Ascending aorta (tissue), 2 donors: Measurements from ENCODE around the gene ULK4. TPM values are rescaled to one million over a fixed set of nuclear protein-coding genes. Genes with fewer than 3 reads are reported as not detected.

Source experiments
- DNase-seq, 2 donors: peaks; one replicate each; pipeline ENCODE4 v3.0.0-alpha.2; 2019; ENCODE audit warnings: low spot score in 2 of 2
- H3K27ac ChIP-seq, 2 donors: fragments of 200-600 bp; sonication (generic); one replicate each; pipeline ENCODE4 v1.5.1; 2016 to 2017; ENCODE audit warnings: mild to moderate bottlenecking in 1 of 2
- H3K27me3 ChIP-seq: fragments of 200-600 bp; sonication (generic); one replicate; pipeline ENCODE4 v1.5.1; 2017
- H3K36me3 ChIP-seq, 2 donors: fragments of 200-600 bp; sonication (generic); one replicate each; pipeline ENCODE4 v1.5.1; 2016
- H3K4me1 ChIP-seq, 2 donors: fragments of 200-600 bp; sonication (generic); one replicate each; pipeline ENCODE4 v1.5.1; 2016 to 2017; ENCODE audit warnings: mild to moderate bottlenecking in 1 of 2
- H3K4me3 ChIP-seq, 2 donors: fragments of 200-600 bp; sonication (generic); one replicate each; pipeline ENCODE4 v1.5.1; 2016 to 2017; ENCODE audit warnings: mild to moderate bottlenecking in 1 of 2
- H3K9me3 ChIP-seq, 2 donors: fragments of 200-600 bp; sonication (generic); one replicate each; pipeline ENCODE4 v1.5.1; 2016
- intact Hi-C: fragments of 100-400 bp; cut with DNase I; formaldehyde crosslinking; loops from one replicate; pipeline ENCODE4 v1.15.1; 2023
- total RNA-seq: library from RNA; depleted of rRNA; stranded (reverse); fragments of >200 nt; gene quantifications from one replicate; pipeline ENCODE4 v1.1.0, GENCODE V29; 2016
- TF ChIP-seq, protein P1 (sequence below), 3 experiments: fragments of 200-600 bp in 2 of 3; fragments of 450-650 bp in 1 of 3; sonication (generic) in 2 of 3; IDR thresholded peaks; one replicate each; pipeline ENCODE4 v1.5.1; 2016 to 2019; ENCODE audit warnings: antibody characterized with exemption in 3 of 3, mild to moderate bottlenecking in 1 of 3, moderate library complexity in 1 of 3

The ULK4 gene
- total RNA-seq, 1 donor from 2014 or later: 4.2 TPM

DNA sequence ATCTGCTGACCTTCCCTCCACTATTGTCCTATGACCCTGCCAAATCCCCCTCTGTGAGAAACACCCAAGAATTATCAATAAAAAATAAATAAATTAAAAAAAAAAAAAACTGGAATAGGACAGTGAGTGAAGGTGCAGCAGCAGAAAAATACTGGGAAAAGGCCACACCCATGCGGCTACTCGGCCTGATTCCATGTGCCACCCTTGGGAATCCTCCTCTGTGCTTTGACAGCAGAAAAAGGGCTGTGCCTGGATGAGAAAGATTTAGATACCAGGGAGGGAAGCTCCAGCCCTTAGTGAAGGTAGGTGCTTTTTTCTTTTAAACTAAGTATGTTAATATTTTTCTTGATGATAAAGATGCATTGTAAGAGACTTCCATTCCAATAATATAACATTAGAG is 654.8 kb downstream of the ULK4 start:
- H3K4me1 ChIP-seq: no peaks in the 10 kb centered on the region
- intact Hi-C loops: no loop called here
- H3K27me3 ChIP-seq: no peaks in the 10 kb centered on the region
- no peak overlapping the region for H3K27ac ChIP-seq
- TF ChIP-seq, protein P1, sequence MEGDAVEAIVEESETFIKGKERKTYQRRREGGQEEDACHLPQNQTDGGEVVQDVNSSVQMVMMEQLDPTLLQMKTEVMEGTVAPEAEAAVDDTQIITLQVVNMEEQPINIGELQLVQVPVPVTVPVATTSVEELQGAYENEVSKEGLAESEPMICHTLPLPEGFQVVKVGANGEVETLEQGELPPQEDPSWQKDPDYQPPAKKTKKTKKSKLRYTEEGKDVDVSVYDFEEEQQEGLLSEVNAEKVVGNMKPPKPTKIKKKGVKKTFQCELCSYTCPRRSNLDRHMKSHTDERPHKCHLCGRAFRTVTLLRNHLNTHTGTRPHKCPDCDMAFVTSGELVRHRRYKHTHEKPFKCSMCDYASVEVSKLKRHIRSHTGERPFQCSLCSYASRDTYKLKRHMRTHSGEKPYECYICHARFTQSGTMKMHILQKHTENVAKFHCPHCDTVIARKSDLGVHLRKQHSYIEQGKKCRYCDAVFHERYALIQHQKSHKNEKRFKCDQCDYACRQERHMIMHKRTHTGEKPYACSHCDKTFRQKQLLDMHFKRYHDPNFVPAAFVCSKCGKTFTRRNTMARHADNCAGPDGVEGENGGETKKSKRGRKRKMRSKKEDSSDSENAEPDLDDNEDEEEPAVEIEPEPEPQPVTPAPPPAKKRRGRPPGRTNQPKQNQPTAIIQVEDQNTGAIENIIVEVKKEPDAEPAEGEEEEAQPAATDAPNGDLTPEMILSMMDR (IDR thresholded peaks at IDR 0.05): no peak
- H3K9me3 ChIP-seq: no peaks in the 10 kb centered on the region
- DNase-seq: no peak
- no peak overlapping the region for H3K4me3 ChIP-seq
- H3K36me3 ChIP-seq: no peaks in the 10 kb centered on the region

DNA sequence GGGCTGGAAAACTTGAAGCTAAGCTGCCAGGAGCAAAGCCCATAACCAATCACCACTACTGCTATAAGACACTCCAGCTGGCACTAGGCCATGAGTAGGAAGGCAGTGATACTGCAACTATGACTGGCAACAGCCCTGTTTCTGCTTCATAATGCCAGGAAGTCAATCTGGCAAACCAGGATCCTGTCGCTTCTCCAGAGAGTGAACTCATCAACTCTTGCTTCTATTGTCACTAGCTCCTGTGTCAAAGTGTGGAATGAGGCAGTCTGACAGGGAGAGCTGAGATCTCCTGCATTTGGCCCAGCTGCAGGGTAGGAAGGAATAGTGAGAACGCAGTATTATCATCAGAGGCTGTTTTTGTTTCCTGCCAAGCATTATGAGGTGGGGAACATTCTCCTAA is 657.3 kb downstream of the ULK4 start:
- no peak overlapping the region for H3K4me3 ChIP-seq
- intact Hi-C loops: no loop called here
- DNase-seq: no peak
- H3K36me3 ChIP-seq: no peaks in the 10 kb centered on the region
- no peaks in the 10 kb centered on the region for H3K27me3 ChIP-seq
- no peak overlapping the region for H3K27ac ChIP-seq
- TF ChIP-seq, protein P1 (IDR thresholded peaks at IDR 0.05): no peak
- H3K4me1 ChIP-seq: no peaks in the 10 kb centered on the region
- H3K9me3 ChIP-seq: no peaks in the 10 kb centered on the region

DNA sequence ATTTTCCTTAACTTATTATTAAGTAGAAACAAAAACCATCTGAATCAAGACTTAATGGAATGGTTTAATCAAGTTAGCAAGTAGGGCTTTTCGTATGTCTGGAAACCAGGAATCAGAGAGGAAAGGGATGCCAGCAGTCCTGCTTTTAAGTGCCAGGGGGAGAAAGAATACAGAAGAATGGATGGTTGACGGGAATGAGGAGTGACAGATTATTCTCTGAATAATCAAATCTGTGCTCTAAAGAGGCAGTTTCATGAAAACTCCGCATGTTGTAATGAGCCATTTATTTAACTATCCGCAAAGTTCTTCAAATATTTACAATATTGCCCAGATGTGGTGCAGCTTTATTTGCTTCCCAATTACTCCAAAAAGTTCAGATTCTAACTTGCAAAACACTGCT is 659.6 kb downstream of the ULK4 start:
- H3K4me3 ChIP-seq: no peak overlapping the region
- intact Hi-C loops: no loop called here
- no peaks in the 10 kb centered on the region for H3K27me3 ChIP-seq
- H3K36me3 ChIP-seq: no peaks in the 10 kb centered on the region
- no peaks in the 10 kb centered on the region for H3K9me3 ChIP-seq
- TF ChIP-seq, protein P1 (IDR thresholded peaks at IDR 0.05): no peak
- DNase-seq: no peak
- H3K4me1 ChIP-seq: no peaks in the 10 kb centered on the region
- no peak overlapping the region for H3K27ac ChIP-seq

DNA sequence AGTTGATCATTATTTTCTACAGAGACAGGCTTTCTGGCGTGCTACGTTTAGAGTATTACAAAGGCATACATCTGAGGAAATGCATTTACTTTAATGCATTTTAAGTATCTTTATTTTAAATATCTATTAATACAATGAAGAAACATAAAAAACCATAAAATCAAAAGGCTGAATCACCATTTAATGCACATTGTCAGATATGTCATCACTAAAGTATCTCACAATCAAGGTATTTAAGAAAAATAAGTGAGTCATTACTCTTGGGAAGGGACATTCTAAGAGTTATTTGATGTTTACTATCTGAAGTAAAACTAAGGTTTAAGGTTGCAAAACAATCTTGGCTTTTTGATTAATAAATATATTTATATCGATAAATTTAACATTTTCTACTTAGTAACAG is 660.4 kb downstream of the ULK4 start:
- DNase-seq: no peak
- TF ChIP-seq, protein P1 (IDR thresholded peaks at IDR 0.05): no peak
- no peaks in the 10 kb centered on the region for H3K4me1 ChIP-seq
- H3K27me3 ChIP-seq: no peaks in the 10 kb centered on the region
- intact Hi-C loops: no loop called here
- no peaks in the 10 kb centered on the region for H3K36me3 ChIP-seq
- H3K9me3 ChIP-seq: no peaks in the 10 kb centered on the region
- H3K4me3 ChIP-seq: no peak overlapping the region
- H3K27ac ChIP-seq: no peak overlapping the region

DNA sequence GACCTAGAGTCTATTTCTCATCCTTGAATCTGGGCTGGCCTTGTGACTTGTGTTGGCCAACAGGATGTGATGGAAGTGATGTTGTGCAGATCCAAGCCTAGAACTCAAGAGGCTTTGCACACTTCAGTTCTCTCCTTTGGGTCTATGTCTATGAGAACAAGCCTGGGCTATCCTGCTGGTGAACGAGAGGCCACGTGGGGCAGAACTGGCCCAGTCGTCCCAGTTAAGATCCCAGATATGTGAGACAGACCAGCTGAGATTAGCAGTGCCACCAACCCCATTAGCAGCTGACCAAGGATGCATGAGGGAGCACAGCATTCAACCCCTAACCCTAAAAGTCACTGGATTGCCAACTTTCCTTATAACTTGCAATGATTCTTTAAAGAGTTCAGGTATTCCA is 662.9 kb downstream of the ULK4 start:
- H3K4me1 ChIP-seq: no peaks in the 10 kb centered on the region
- H3K4me3 ChIP-seq: no peak overlapping the region
- no peak for DNase-seq
- H3K27me3 ChIP-seq: no peaks in the 10 kb centered on the region
- no peak overlapping the region for H3K27ac ChIP-seq
- H3K36me3 ChIP-seq: no peaks in the 10 kb centered on the region
- TF ChIP-seq, protein P1 (IDR thresholded peaks at IDR 0.05): no peak
- intact Hi-C loops: no loop called here
- H3K9me3 ChIP-seq: no peaks in the 10 kb centered on the region

DNA sequence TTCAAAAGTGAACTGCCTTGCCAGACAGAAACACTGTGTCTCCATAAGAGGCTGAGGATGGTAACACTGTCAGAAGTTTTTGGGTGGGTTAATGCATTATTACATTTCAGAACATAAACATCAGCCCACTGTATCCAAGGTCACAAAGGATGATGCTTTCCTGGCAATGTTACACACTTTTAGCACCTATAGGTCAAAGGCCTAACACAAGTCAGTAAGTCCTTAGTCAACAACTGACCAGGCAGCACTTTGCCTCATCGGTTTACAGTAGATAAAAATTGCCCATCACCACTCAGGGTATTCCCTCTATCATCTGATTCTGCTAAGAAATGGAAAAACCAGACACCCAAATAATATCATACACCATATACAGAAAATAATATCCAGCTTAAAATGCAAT is 664.2 kb downstream of the ULK4 start:
- no peaks in the 10 kb centered on the region for H3K4me1 ChIP-seq
- no peaks in the 10 kb centered on the region for H3K9me3 ChIP-seq
- no peak for DNase-seq
- TF ChIP-seq, protein P1 (IDR thresholded peaks at IDR 0.05): no peak
- no peaks in the 10 kb centered on the region for H3K36me3 ChIP-seq
- H3K27me3 ChIP-seq: no peaks in the 10 kb centered on the region
- H3K4me3 ChIP-seq: no peak overlapping the region
- intact Hi-C loops: no loop called here
- no peak overlapping the region for H3K27ac ChIP-seq
